HepG2 (cell line): ENCODE results near the gene ZC3H7B. TPM values are rescaled to one million over a fixed set of nuclear protein-coding genes. Genes with fewer than 3 reads are reported as not detected.

Experiments used
- CHCHD3 ChIP-seq: sonication (generic); formaldehyde crosslinking; IDR thresholded peaks from 2 replicates; pipeline ENCODE4 v1.8.0; 2022; ENCODE audit warnings: mild to moderate bottlenecking, missing genetic modification reagents, moderate library complexity
- DMAP1 ChIP-seq: IDR thresholded peaks from 2 replicates; pipeline ENCODE4 v1.6.1; 2016
- EED ChIP-seq: sonication (generic); formaldehyde crosslinking; IDR thresholded peaks from 2 replicates; pipeline ENCODE4 v1.5.0; 2020; ENCODE audit warnings: mild to moderate bottlenecking, missing genetic modification reagents
- HNF1A ChIP-seq, 2 experiments: sonication (generic) in 1 of 2; formaldehyde crosslinking in 1 of 2; IDR thresholded peaks; 2 replicates each; pipeline versions ENCODE4 v1.4.0 to v1.6.1; 2016 to 2020; ENCODE audit warnings: borderline replicate concordance in 1 of 2, low read depth in 1 of 2, mild to moderate bottlenecking in 1 of 2, missing genetic modification reagents in 1 of 2
- ZMYM3 ChIP-seq: sonication (generic); formaldehyde crosslinking; IDR thresholded peaks from 2 replicates; pipeline ENCODE4 v1.5.1; 2020; ENCODE audit warnings: mild to moderate bottlenecking, missing genetic modification reagents
- ZNF510 ChIP-seq: sonication (generic); formaldehyde crosslinking; IDR thresholded peaks from 2 replicates; pipeline ENCODE4 v1.4.0; 2020; ENCODE audit warnings: low read depth, mild to moderate bottlenecking, missing genetic modification reagents
- ZNF780A ChIP-seq: sonication (generic); formaldehyde crosslinking; IDR thresholded peaks from 2 replicates; pipeline ENCODE4 v1.8.0; 2022; ENCODE audit warnings: mild to moderate bottlenecking, missing genetic modification reagents, moderate library complexity
- ZNF891 ChIP-seq: sonication (generic); formaldehyde crosslinking; IDR thresholded peaks from 2 replicates; pipeline ENCODE4 v1.5.0; 2020; ENCODE audit warnings: mild to moderate bottlenecking, missing genetic modification reagents
- polyA plus RNA-seq, 8 experiments: library from polyadenylated mRNA; depleted of rRNA in 3 of 8; stranded (reverse) in 7 of 8; unstranded in 1 of 8; fragments of >200 nt; fragmentation: Illumina TruSeq in 4 of 8; extraction: Trizol in 4 of 8; gene quantifications; 2 replicates each; pipeline versions ENCODE4 v1.2.1 to v1.2.3, GENCODE V29; 2011 to 2016; ENCODE audit warnings: low read depth in 4 of 8, missing spikeins in 1 of 8, mixed read lengths in 1 of 8; ENCODE audit not compliant: insufficient read depth in 1 of 8
- total RNA-seq, 5 experiments: library from RNA; depleted of rRNA; stranded (reverse); fragments of >200 nt; fragmentation: Illumina TruSeq; extraction: Trizol; gene quantifications; 2 replicates each; pipeline ENCODE4 v1.2.3, GENCODE V29; 2016; ENCODE audit warnings: low read depth in 1 of 5

The ZC3H7B gene
- total and polyA plus RNA-seq, 2 of the 13 experiments (the other 11 are each of a cell fraction or from before 2014, with no cell fraction given), result 26.4 to 37.2 TPM

GRCh38 chr22:41366323-41367029 lies 65.2 kb downstream of the ZC3H7B start (continued):
- TF ChIP-seq HNF1A (IDR thresholded peaks at IDR 0.05; ENCODE audit: low read depth) (no peak), HNF1A (CRISPR knock-in tag; IDR thresholded peaks at IDR 0.05; ENCODE audit: borderline replicate concordance) (peak; percentile 39; the same call in 1 of the 2 replicates), ZNF780A (CRISPR knock-in tag) (0 out of 2 replicates have a peak, but pooled peaks have one; percentile 8), DMAP1 (CRISPR knock-in tag) (no peak), CHCHD3 (CRISPR knock-in tag) (peak; percentile 11; the same call in 1 of the 2 replicates), ZNF510 (0 out of 2 replicates have a peak, but pooled peaks have one; percentile 67), ZMYM3 (CRISPR knock-in tag) (no peak), ZNF891 (CRISPR knock-in tag) (0 out of 2 replicates have a peak, but pooled peaks have one; percentile 34), EED (CRISPR knock-in tag) (peak; percentile 16; the same call in 1 of the 2 replicates)
